OCI-LY1 (cell line): ENCODE results near the gene XRCC6.

Source experiments
- H2AFZ ChIP-seq: fragments of 200-600 bp; sonication (generic), shearing (Covaris generic); 2 replicates; pipeline ENCODE4 v1.6.0; 2014; ENCODE audit warnings: antibody characterized with exemption, mild to moderate bottlenecking, low read length
- H3F3A ChIP-seq: fragments of 200-600 bp; sonication (generic), shearing (Covaris generic); 2 replicates; pipeline ENCODE4 v1.6.0; 2014; ENCODE audit warnings: mild to moderate bottlenecking, antibody characterized with exemption, low read length, moderate library complexity; ENCODE audit not compliant: insufficient read depth
- H3K27ac ChIP-seq: fragments of 200-600 bp; sonication (generic); 2 replicates; pipeline ENCODE4 v1.5.1; 2014; ENCODE audit warnings: low read length, mixed run types, mild to moderate bottlenecking, low read depth; ENCODE audit not compliant: poor library complexity, severe bottlenecking
- H3K27me3 ChIP-seq: fragments of 200-600 bp; sonication (generic); 2 replicates; pipeline ENCODE4 v1.6.0; 2014; ENCODE audit warnings: antibody characterized with exemption, mild to moderate bottlenecking, low read length, moderate library complexity; ENCODE audit not compliant: insufficient read depth
- H3K36me3 ChIP-seq: fragments of 200-600 bp; sonication (generic); 2 replicates; pipeline ENCODE4 v1.6.1; 2014; ENCODE audit warnings: mild to moderate bottlenecking, antibody characterized with exemption, low read length, moderate library complexity, mixed read lengths; ENCODE audit not compliant: insufficient read depth
- H3K4me1 ChIP-seq: fragments of 200-600 bp; sonication (generic); 2 replicates; pipeline ENCODE4 v1.5.1; 2014; ENCODE audit warnings: mild to moderate bottlenecking, low read length, moderate library complexity; ENCODE audit not compliant: insufficient read depth, severe bottlenecking
- H3K4me2 ChIP-seq: fragments of 200-600 bp; sonication (generic), shearing (Covaris generic); 2 replicates; pipeline ENCODE4 v1.6.1; 2014; ENCODE audit warnings: low read length
- H3K4me3 ChIP-seq: fragments of 200-600 bp; sonication (generic); 2 replicates; pipeline ENCODE4 v1.5.1; 2014; ENCODE audit warnings: low read length, low read depth, mild to moderate bottlenecking, mixed read lengths; ENCODE audit not compliant: poor library complexity, severe bottlenecking
- H3K79me2 ChIP-seq: fragments of 200-600 bp; shearing (Covaris generic); 2 replicates; pipeline ENCODE4 v1.6.1; 2016; ENCODE audit warnings: mixed run types, low read length, mixed read lengths; ENCODE audit not compliant: insufficient read depth
- H3K9ac ChIP-seq: fragments of 200-600 bp; sonication (generic), shearing (Covaris generic); 2 replicates; pipeline ENCODE4 v1.6.1; 2014; ENCODE audit warnings: mild to moderate bottlenecking, low read length, mixed read lengths
- H3K9me2 ChIP-seq: fragments of 200-600 bp; sonication (generic), shearing (Covaris generic); 2 replicates; pipeline ENCODE4 v1.6.1; 2014; ENCODE audit warnings: low read depth, mild to moderate bottlenecking, low read length, mixed read lengths
- H3K9me3 ChIP-seq: fragments of 200-600 bp; shearing (Covaris generic); 2 replicates; pipeline ENCODE4 v1.6.1; 2014; ENCODE audit warnings: low read length, mixed read lengths
- H4K20me1 ChIP-seq: fragments of 200-600 bp; sonication (generic), shearing (Covaris generic); 2 replicates; pipeline ENCODE4 v1.6.0; 2016; ENCODE audit warnings: mild to moderate bottlenecking, low read length; ENCODE audit not compliant: insufficient read depth
- EZH2 ChIP-seq: fragments of 200-600 bp; sonication (generic), shearing (Covaris generic); IDR thresholded peaks from 2 replicates; pipeline ENCODE4 v1.8.0; 2017; ENCODE audit warnings: borderline replicate concordance, mixed run types, mild to moderate bottlenecking, antibody characterized with exemption, low read length, moderate library complexity, mixed read lengths
- TF ChIP-seq, protein P1 (sequence below): fragments of 200-600 bp; sonication (generic), shearing (Covaris generic); IDR thresholded peaks from 2 replicates; pipeline ENCODE4 v1.5.1; 2017; ENCODE audit warnings: mild to moderate bottlenecking, antibody characterized with exemption, low read length, moderate library complexity, mixed read lengths

The XRCC6 gene

GRCh38 chr22:41613456-41613855 is 7.6 kb upstream of the XRCC6 start:
- Histone ChIP-seq H3K79me2 (peaks cover 27% of the 10 kb centered on the region), H3K9me2 (no peaks in the 10 kb centered on the region), H3K4me2 (no peak overlapping the region), H3K27me3 (no peaks in the 10 kb centered on the region), H3K9me3 (no peaks in the 10 kb centered on the region), H3K36me3 (peaks cover 22% of the 10 kb centered on the region), H3F3A (no peaks in the 10 kb centered on the region), H2AFZ (no peak overlapping the region), H4K20me1 (no peaks in the 10 kb centered on the region), H3K4me3 (no peak overlapping the region), H3K4me1 (peaks cover 16% of the 10 kb centered on the region), H3K9ac (no peak overlapping the region), H3K27ac (no peak overlapping the region)
- TF ChIP-seq, protein P1, sequence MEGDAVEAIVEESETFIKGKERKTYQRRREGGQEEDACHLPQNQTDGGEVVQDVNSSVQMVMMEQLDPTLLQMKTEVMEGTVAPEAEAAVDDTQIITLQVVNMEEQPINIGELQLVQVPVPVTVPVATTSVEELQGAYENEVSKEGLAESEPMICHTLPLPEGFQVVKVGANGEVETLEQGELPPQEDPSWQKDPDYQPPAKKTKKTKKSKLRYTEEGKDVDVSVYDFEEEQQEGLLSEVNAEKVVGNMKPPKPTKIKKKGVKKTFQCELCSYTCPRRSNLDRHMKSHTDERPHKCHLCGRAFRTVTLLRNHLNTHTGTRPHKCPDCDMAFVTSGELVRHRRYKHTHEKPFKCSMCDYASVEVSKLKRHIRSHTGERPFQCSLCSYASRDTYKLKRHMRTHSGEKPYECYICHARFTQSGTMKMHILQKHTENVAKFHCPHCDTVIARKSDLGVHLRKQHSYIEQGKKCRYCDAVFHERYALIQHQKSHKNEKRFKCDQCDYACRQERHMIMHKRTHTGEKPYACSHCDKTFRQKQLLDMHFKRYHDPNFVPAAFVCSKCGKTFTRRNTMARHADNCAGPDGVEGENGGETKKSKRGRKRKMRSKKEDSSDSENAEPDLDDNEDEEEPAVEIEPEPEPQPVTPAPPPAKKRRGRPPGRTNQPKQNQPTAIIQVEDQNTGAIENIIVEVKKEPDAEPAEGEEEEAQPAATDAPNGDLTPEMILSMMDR = no peak
- TF ChIP-seq EZH2 = no peak

DNA sequence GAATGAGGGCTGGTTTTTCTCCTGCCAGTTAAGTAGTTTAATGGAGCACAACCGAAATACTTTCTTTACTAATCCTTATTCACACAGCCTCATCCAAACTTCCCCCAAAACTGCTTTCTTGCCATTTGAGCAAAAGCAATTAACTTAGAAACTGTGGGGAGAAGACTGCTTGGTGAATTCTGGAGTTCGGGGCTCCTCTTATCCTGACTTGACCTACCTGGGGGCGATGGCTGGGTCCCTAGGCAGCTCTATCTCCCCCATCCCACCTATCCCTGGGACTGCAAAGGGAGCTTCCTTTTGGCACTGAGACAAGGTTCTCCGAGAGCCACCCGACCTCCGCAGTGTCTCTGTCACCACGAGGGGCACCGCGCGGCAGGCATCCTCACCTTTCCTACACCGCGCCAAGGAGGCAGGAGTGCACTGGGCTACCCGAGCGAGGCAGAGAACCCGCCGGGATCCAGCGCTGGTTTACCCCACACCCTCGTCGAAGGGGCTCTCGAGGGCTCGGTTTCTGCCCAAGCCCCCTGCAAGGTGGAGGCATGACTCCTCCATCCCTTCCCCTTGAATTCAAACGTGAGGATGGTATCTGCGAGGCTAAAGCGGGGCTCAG is 1.0 kb upstream of the XRCC6 start:
- Histone ChIP-seq H3K4me3 (peak overlapping the region; percentile 71), H3K79me2 (peaks cover 61% of the 10 kb centered on the region), H3K9me3 (no peaks in the 10 kb centered on the region), H4K20me1 (no peaks in the 10 kb centered on the region), H3K27ac (peak overlapping the region; percentile 75), H2AFZ (no peak overlapping the region), H3K27me3 (no peaks in the 10 kb centered on the region), H3F3A (no peaks in the 10 kb centered on the region), H3K4me2 (peak overlapping the region; percentile 97), H3K4me1 (peaks cover 38% of the 10 kb centered on the region), H3K9me2 (no peaks in the 10 kb centered on the region), H3K36me3 (peaks cover 28% of the 10 kb centered on the region), H3K9ac (peak overlapping the region; percentile 97)
- TF ChIP-seq, protein P1 = no peak; the same call in 1 of the 2 replicates
- TF ChIP-seq EZH2 = no peak

GRCh38 chr22:41620589-41621098 is 451 bp upstream of the XRCC6 start, which contains the start of gene DESI1:
TSS of gene DESI1 (minus strand) at chr22:41621043. CDS start at chr22:41620839, 204 bp downstream.
- peaks cover 58% of the 10 kb centered on the region for H3K79me2 ChIP-seq
- peak within 1 kb of the TSS; percentile 71 for H3K4me3 ChIP-seq
- H3K4me2 ChIP-seq = peak within 1 kb of the TSS; percentile 97
- H3K27ac ChIP-seq = peak within 1 kb of the TSS; percentile 75
- no peaks in the 10 kb centered on the region for H3F3A ChIP-seq
- H3K9me2 ChIP-seq = no peaks in the 10 kb centered on the region
- no peaks in the 10 kb centered on the region for H3K27me3 ChIP-seq
- H2AFZ ChIP-seq = no peak within 1 kb of the TSS
- H4K20me1 ChIP-seq = no peaks in the 10 kb centered on the region
- H3K9ac ChIP-seq = peak within 1 kb of the TSS; percentile 97
- H3K36me3 ChIP-seq = peaks cover 33% of the 10 kb centered on the region
- peaks cover 38% of the 10 kb centered on the region for H3K4me1 ChIP-seq
- no peaks in the 10 kb centered on the region for H3K9me3 ChIP-seq
- no peak for TF ChIP-seq EZH2
- TF ChIP-seq, protein P1 = peak; percentile 3; the same call in 1 of the 2 replicates
